Neutrophil (primary cell): ENCODE measurements around the gene BMP10.

ENCODE experiments used
- H3K27ac ChIP-seq: fragments of 200-600 bp; sonication (generic); 2 replicates; pipeline ENCODE4 v1.5.1; 2016; ENCODE audit warnings: mild to moderate bottlenecking, moderate library complexity
- H3K27me3 ChIP-seq: fragments of 200-600 bp; sonication (generic); 2 replicates; pipeline ENCODE4 v1.6.0; 2016; ENCODE audit warnings: mild to moderate bottlenecking
- H3K36me3 ChIP-seq: fragments of 200-600 bp; sonication (generic); 2 replicates; pipeline ENCODE4 v1.5.1; 2017
- H3K4me1 ChIP-seq, 2 experiments: fragments of 200-600 bp in 1 of 2; sonication (generic) in 1 of 2; 1 replicate in 1 of 2; 2 replicates in 1 of 2; pipeline versions ENCODE4 v1.5.1 to v1.6.1; 2013 to 2016; ENCODE audit warnings: low read depth in 1 of 2, low read length in 1 of 2, mild to moderate bottlenecking in 1 of 2, moderate library complexity in 1 of 2; ENCODE audit not compliant: control insufficient read depth in 1 of 2, insufficient read depth in 1 of 2
- H3K4me3 ChIP-seq, 2 experiments: fragments of 200-600 bp in 1 of 2; sonication (generic) in 1 of 2; 1 replicate in 1 of 2; 2 replicates in 1 of 2; pipeline ENCODE4 v1.5.1; 2013 to 2016; ENCODE audit warnings: low read depth in 1 of 2, low read length in 1 of 2, mild to moderate bottlenecking in 1 of 2, moderate library complexity in 1 of 2
- H3K9me3 ChIP-seq: fragments of 200-600 bp; sonication (generic); 2 replicates; pipeline ENCODE4 v1.5.1; 2016
- CTCF ChIP-seq: fragments of 200-600 bp; sonication (generic); IDR thresholded peaks from 2 replicates; pipeline ENCODE4 v1.5.1; 2016; ENCODE audit warnings: antibody characterized with exemption

Gene BMP10

GRCh38 chr2:68879296-68879695, 8.1 kb upstream of the BMP10 start:
- H3K27ac ChIP-seq, result no peak overlapping the region
- no peak overlapping the region for H3K4me3 ChIP-seq
- TF ChIP-seq CTCF, result no peak
- H3K9me3 ChIP-seq, result no peaks in the 10 kb centered on the region
- H3K36me3 ChIP-seq, result no peaks in the 10 kb centered on the region
- H3K4me1 ChIP-seq, result no peaks in the 10 kb centered on the region
- H3K27me3 ChIP-seq, result no peaks in the 10 kb centered on the region

GRCh38 chr2:68878753-68879152, 7.6 kb upstream of the BMP10 start:
- H3K4me1 ChIP-seq, result no peaks in the 10 kb centered on the region
- no peak for TF ChIP-seq CTCF
- H3K27ac ChIP-seq, result no peak overlapping the region
- H3K4me3 ChIP-seq, result no peak overlapping the region
- H3K27me3 ChIP-seq, result no peaks in the 10 kb centered on the region
- no peaks in the 10 kb centered on the region for H3K36me3 ChIP-seq
- H3K9me3 ChIP-seq, result no peaks in the 10 kb centered on the region

- Histone ChIP-seq H3K27me3 (no peaks in the 10 kb centered on the region), H3K4me1 (no peaks in the 10 kb centered on the region), H3K36me3 (no peaks in the 10 kb centered on the region), H3K9me3 (no peaks in the 10 kb centered on the region), H3K4me3 (no peak overlapping the region), H3K27ac (no peak overlapping the region)
- no peak for TF ChIP-seq CTCF
Observed at GRCh38 chr2:68878071-68878711, 7.0 kb upstream of the BMP10 start.

GRCh38 chr2:68877079-68877772, 6.0 kb upstream of the BMP10 start:
- Histone ChIP-seq H3K36me3 (no peaks in the 10 kb centered on the region), H3K27me3 (no peaks in the 10 kb centered on the region), H3K4me1 (no peaks in the 10 kb centered on the region), H3K4me3 (no peak overlapping the region), H3K9me3 (no peaks in the 10 kb centered on the region), H3K27ac (no peak overlapping the region)
- TF ChIP-seq CTCF, result no peak

GRCh38 chr2:68870215-68870614, 982 bp downstream of the BMP10 start:
- Histone ChIP-seq H3K9me3 (no peaks in the 10 kb centered on the region), H3K36me3 (no peaks in the 10 kb centered on the region), H3K27me3 (no peaks in the 10 kb centered on the region), H3K4me1 (no peaks in the 10 kb centered on the region), H3K27ac (no peak overlapping the region), H3K4me3 (no peak overlapping the region)
- no peak for TF ChIP-seq CTCF
